Measurements from ENCODE around the gene ZNF277. TPM values are rescaled to one million over a fixed set of nuclear protein-coding genes. Genes with fewer than 3 reads are reported as not detected.

The ZNF277 gene
- total RNA-seq, 1 experiment from 2014 or later: 23.3 TPM

- no peak for TF ChIP-seq EZH2 (IDR thresholded peaks at IDR 0.05; ENCODE audit: low read depth)
- TF ChIP-seq, protein P1, sequence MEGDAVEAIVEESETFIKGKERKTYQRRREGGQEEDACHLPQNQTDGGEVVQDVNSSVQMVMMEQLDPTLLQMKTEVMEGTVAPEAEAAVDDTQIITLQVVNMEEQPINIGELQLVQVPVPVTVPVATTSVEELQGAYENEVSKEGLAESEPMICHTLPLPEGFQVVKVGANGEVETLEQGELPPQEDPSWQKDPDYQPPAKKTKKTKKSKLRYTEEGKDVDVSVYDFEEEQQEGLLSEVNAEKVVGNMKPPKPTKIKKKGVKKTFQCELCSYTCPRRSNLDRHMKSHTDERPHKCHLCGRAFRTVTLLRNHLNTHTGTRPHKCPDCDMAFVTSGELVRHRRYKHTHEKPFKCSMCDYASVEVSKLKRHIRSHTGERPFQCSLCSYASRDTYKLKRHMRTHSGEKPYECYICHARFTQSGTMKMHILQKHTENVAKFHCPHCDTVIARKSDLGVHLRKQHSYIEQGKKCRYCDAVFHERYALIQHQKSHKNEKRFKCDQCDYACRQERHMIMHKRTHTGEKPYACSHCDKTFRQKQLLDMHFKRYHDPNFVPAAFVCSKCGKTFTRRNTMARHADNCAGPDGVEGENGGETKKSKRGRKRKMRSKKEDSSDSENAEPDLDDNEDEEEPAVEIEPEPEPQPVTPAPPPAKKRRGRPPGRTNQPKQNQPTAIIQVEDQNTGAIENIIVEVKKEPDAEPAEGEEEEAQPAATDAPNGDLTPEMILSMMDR (conservative IDR thresholded peaks at IDR 0.05): no peak
- Histone ChIP-seq H3K79me2 (ENCODE audit: low read depth) (no peaks in the 10 kb centered on the region), H4K20me1 (ENCODE audit: insufficient read depth) (no peaks in the 10 kb centered on the region), H3K36me3 (ENCODE audit: low read depth) (no peaks in the 10 kb centered on the region), H2AFZ (no peak overlapping the region), H3K4me2 (no peak overlapping the region), H3K4me1 (replicated peaks; ENCODE audit: insufficient read depth) (no peaks in the 10 kb centered on the region), H3K4me3 (no peak overlapping the region), H3K9me3 (ENCODE audit: insufficient read depth, low read depth) (no peaks in the 10 kb centered on the region), H3K27ac (no peak overlapping the region), H3K27me3 (ENCODE audit: insufficient read depth, low read depth) (no peaks in the 10 kb centered on the region), H3F3A (ENCODE audit: insufficient read depth, low read depth) (no peaks in the 10 kb centered on the region), H3K9me2 (ENCODE audit: insufficient read depth) (no peaks in the 10 kb centered on the region)
- ChIA-PET POLR2A (ENCODE audit: unreplicated experiment) (no interaction called here), CTCF (no interaction called here)
- DNase-seq: no peak
- intact Hi-C loops (cut with micrococcal nuclease; ENCODE audit: unreplicated experiment): no loop called here
- BruUV-seq (replicated peaks): no TSS peak
These were observed 66.5 kb downstream of the ZNF277 start for GRCh38 chr7:112272921-112273561.

GRCh38 chr7:112279042-112279441, 72.5 kb downstream of the ZNF277 start:
- H3K79me2 ChIP-seq (ENCODE audit: low read depth): no peaks in the 10 kb centered on the region
- CTCF ChIA-PET: no interaction called here

DNA sequence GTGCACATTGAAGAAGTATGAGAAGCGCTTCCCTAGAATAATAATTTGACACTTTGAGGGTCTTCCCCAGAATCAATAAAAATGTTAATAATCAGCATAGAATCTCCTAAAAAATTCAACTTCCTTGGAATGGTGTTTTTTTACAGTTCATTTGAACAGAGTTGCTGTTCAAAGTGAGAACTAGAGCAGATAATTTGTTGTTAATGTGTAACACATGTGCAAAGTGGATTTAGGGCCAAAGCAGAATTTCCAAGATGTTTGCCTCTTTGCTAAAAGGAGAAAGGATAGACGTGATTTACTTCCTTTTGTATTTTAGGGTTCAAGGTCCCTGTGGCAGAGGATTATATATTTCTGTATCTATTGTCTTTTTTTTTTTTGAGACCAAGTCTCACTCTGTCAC, 73.8 kb downstream of the ZNF277 start:
- H3K36me3 ChIP-seq (ENCODE audit: low read depth): no peaks in the 10 kb centered on the region
- ChIA-PET POLR2A (ENCODE audit: unreplicated experiment) (no interaction called here), CTCF (no interaction called here)
- no peaks in the 10 kb centered on the region for H3K9me3 ChIP-seq (ENCODE audit: insufficient read depth, low read depth)
- H4K20me1 ChIP-seq (ENCODE audit: insufficient read depth): no peaks in the 10 kb centered on the region
- no peaks in the 10 kb centered on the region for H3K4me1 ChIP-seq (replicated peaks; ENCODE audit: insufficient read depth)
- no TSS peak for BruUV-seq (replicated peaks)
- no peaks in the 10 kb centered on the region for H3K79me2 ChIP-seq (ENCODE audit: low read depth)
- no peak overlapping the region for H2AFZ ChIP-seq
- H3K27ac ChIP-seq: no peak overlapping the region
- intact Hi-C loops (cut with micrococcal nuclease; ENCODE audit: unreplicated experiment): no loop called here
- H3K4me2 ChIP-seq: no peak overlapping the region
- no peaks in the 10 kb centered on the region for H3K27me3 ChIP-seq (ENCODE audit: insufficient read depth, low read depth)
- DNase-seq: no peak
- no peak overlapping the region for H3K4me3 ChIP-seq
- H3F3A ChIP-seq (ENCODE audit: insufficient read depth, low read depth): no peaks in the 10 kb centered on the region
- H3K9me2 ChIP-seq (ENCODE audit: insufficient read depth): no peaks in the 10 kb centered on the region
- TF ChIP-seq, protein P1 (conservative IDR thresholded peaks at IDR 0.05): no peak
- TF ChIP-seq EZH2 (IDR thresholded peaks at IDR 0.05; ENCODE audit: low read depth): no peak

More at GRCh38 chr7:112279042-112279441, 72.5 kb downstream of the ZNF277 start:
- H3K4me3 ChIP-seq: no peak overlapping the region
- no peak overlapping the region for H2AFZ ChIP-seq
- no peak overlapping the region for H3K4me2 ChIP-seq
- TF ChIP-seq, protein P1 (conservative IDR thresholded peaks at IDR 0.05): no peak
- no peak for TF ChIP-seq EZH2 (IDR thresholded peaks at IDR 0.05; ENCODE audit: low read depth)
- no TSS peak for BruUV-seq (replicated peaks)
- DNase-seq: no peak
- no peaks in the 10 kb centered on the region for H3K9me2 ChIP-seq (ENCODE audit: insufficient read depth)
- POLR2A ChIA-PET (ENCODE audit: unreplicated experiment): no interaction called here
- no peaks in the 10 kb centered on the region for H3K9me3 ChIP-seq (ENCODE audit: insufficient read depth, low read depth)
- H3K36me3 ChIP-seq (ENCODE audit: low read depth): no peaks in the 10 kb centered on the region
- no peaks in the 10 kb centered on the region for H3K4me1 ChIP-seq (replicated peaks; ENCODE audit: insufficient read depth)
- no peak overlapping the region for H3K27ac ChIP-seq
- no peaks in the 10 kb centered on the region for H3F3A ChIP-seq (ENCODE audit: insufficient read depth, low read depth)
- H4K20me1 ChIP-seq (ENCODE audit: insufficient read depth): no peaks in the 10 kb centered on the region
- H3K27me3 ChIP-seq (ENCODE audit: insufficient read depth, low read depth): no peaks in the 10 kb centered on the region
- intact Hi-C loops (cut with micrococcal nuclease; ENCODE audit: unreplicated experiment): no loop called here
